Trophoblast cell (in vitro differentiated cells and primary cell): ENCODE measurements around the gene PCGF3.

Experiments
- DNase-seq, 2 donors: peaks; one replicate each; pipeline ENCODE4 v3.0.0-alpha.2; 2016
- H2AFZ ChIP-seq: 2 replicates; pipeline ENCODE4 v1.6.1; 2013; ENCODE audit warnings: low read length, moderate library complexity, mild to moderate bottlenecking; ENCODE audit not compliant: insufficient read depth, poor library complexity
- H2AK5ac ChIP-seq: 2 replicates; pipeline ENCODE4 v1.6.1; 2013; ENCODE audit warnings: mild to moderate bottlenecking, low read length
- H2BK120ac ChIP-seq: 2 replicates; pipeline ENCODE4 v1.6.1; 2013; ENCODE audit warnings: low read length, mild to moderate bottlenecking, moderate library complexity; ENCODE audit not compliant: insufficient read depth, poor library complexity
- H2BK12ac ChIP-seq: 2 replicates; pipeline ENCODE4 v1.6.1; 2013; ENCODE audit warnings: mild to moderate bottlenecking, low read length, moderate library complexity
- H2BK5ac ChIP-seq: 2 replicates; pipeline ENCODE4 v1.6.1; 2013; ENCODE audit warnings: low read length, low read depth, moderate library complexity, mild to moderate bottlenecking; ENCODE audit not compliant: poor library complexity
- H3K14ac ChIP-seq: 2 replicates; pipeline ENCODE4 v1.6.1; 2013; ENCODE audit warnings: mild to moderate bottlenecking, low read length
- H3K18ac ChIP-seq: 2 replicates; pipeline ENCODE4 v1.6.1; 2013; ENCODE audit warnings: mild to moderate bottlenecking, low read length
- H3K23ac ChIP-seq: 2 replicates; pipeline ENCODE4 v1.6.1; 2013; ENCODE audit warnings: low read length
- H3K27ac ChIP-seq: 2 replicates; pipeline ENCODE4 v1.5.1; 2013; ENCODE audit warnings: low read depth, mild to moderate bottlenecking, inconsistent platforms, low read length, moderate library complexity
- H3K27me3 ChIP-seq: 2 replicates; pipeline ENCODE4 v1.6.1; 2013; ENCODE audit warnings: inconsistent platforms, mild to moderate bottlenecking, low read length, moderate library complexity; ENCODE audit not compliant: insufficient read depth
- H3K36me3 ChIP-seq, 2 experiments: 1 replicate in 1 of 2; 2 replicates in 1 of 2; pipeline ENCODE4 v1.6.1; 2013; ENCODE audit warnings: low read length in 2 of 2, mild to moderate bottlenecking in 2 of 2, moderate library complexity in 1 of 2; ENCODE audit not compliant: insufficient read depth in 2 of 2, control insufficient read depth in 1 of 2
- H3K4ac ChIP-seq: 2 replicates; pipeline ENCODE4 v1.6.1; 2013; ENCODE audit warnings: low read depth, mild to moderate bottlenecking, low read length, moderate library complexity
- H3K4me1 ChIP-seq, 2 experiments: 1 replicate in 1 of 2; 2 replicates in 1 of 2; pipeline ENCODE4 v1.6.1; 2013; ENCODE audit warnings: low read length in 2 of 2, mild to moderate bottlenecking in 2 of 2, moderate library complexity in 1 of 2; ENCODE audit not compliant: insufficient read depth in 2 of 2, control insufficient read depth in 1 of 2
- H3K4me2 ChIP-seq: 2 replicates; pipeline ENCODE4 v1.6.1; 2013; ENCODE audit warnings: inconsistent platforms, mild to moderate bottlenecking, low read length, moderate library complexity
- H3K4me3 ChIP-seq: 2 replicates; pipeline ENCODE4 v1.5.1; 2013; ENCODE audit warnings: mild to moderate bottlenecking, low read depth, low read length, inconsistent platforms
- H3K79me1 ChIP-seq: one replicate; pipeline ENCODE4 v1.6.1; 2013; ENCODE audit warnings: low read length
- H3K79me2 ChIP-seq: 2 replicates; pipeline ENCODE4 v1.6.1; 2013; ENCODE audit warnings: low read length, mild to moderate bottlenecking; ENCODE audit not compliant: control insufficient read depth, insufficient read depth, poor library complexity
- H3K9ac ChIP-seq: 2 replicates; pipeline ENCODE4 v1.6.1; 2013; ENCODE audit warnings: mild to moderate bottlenecking, low read length
- H3K9me3 ChIP-seq: 2 replicates; pipeline ENCODE4 v1.6.1; 2013; ENCODE audit warnings: low read depth, mild to moderate bottlenecking, control low read depth, inconsistent platforms, low read length; ENCODE audit not compliant: insufficient read depth
- H4K12ac ChIP-seq: 2 replicates; pipeline ENCODE4 v1.6.1; 2013; ENCODE audit warnings: low read depth, mild to moderate bottlenecking, low read length, moderate library complexity
- H4K8ac ChIP-seq: 2 replicates; pipeline ENCODE4 v1.6.1; 2013; ENCODE audit warnings: low read depth, mild to moderate bottlenecking, low read length, moderate library complexity
- H4K91ac ChIP-seq: one replicate; pipeline ENCODE4 v1.6.1; 2013; ENCODE audit warnings: low read depth, mild to moderate bottlenecking, low read length, moderate library complexity
- WGBS: extraction: QIAGEN DNeasy Blood & Tissue Kit; methylation state at CpG from one replicate; pipeline ENCODE4 v1.1.7; 2013; ENCODE audit warnings: missing lambda C conversion rate; ENCODE audit not compliant: insufficient read length, insufficient coverage; ENCODE audit errors: extremely low coverage; 5-methylcytosine and 5-hydroxymethylcytosine counted together

The PCGF3 gene

DNA sequence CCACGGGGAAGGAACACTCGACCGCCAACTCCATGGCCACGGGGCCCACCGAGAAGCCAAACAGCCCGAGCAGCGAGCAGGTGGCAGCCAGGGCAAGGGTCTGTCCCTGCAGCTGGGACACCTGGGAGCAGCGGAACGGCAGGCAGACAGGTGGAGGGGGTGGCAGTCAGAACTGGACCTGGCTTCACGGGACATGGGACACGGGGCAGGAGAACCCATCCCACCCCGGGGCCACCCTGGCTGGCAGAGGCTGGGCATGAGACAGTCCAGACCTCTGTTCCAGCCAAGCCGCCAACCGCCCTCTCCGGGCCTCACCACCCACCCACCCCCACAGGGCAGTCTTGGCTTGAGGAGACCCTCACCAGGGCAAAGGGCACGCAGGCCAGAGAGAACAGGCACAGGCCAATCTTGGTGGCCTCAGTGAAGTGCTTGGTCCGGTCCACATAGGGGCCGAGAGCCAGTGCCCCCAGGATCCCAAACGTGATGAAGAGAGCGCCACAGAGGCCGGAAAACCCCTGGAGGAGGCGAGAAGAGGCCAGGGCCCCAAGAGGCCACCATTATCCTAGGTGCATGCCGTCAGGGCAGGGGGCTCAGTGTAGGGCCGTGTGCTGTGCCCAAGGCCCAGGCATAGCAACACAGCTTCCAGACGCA, 22.3 kb upstream of the PCGF3 start:
- no CpG with 5 or more reads among the region's 25 CpGs for WGBS
- Histone ChIP-seq H4K91ac (no peak overlapping the region), H3K23ac (no peak overlapping the region), H4K12ac (no peak overlapping the region), H2BK12ac (no peak overlapping the region), H3K4me1 (peaks cover 19 to 29% of the 10 kb centered on the region in 2 experiments), H3K36me3 (no peaks in the 10 kb centered on the region), H3K18ac (no peak overlapping the region), H2AK5ac (no peak overlapping the region), H3K14ac (no peak overlapping the region), H3K27me3 (no peaks in the 10 kb centered on the region), H3K27ac (no peak overlapping the region), H4K8ac (no peak overlapping the region), H3K79me2 (no peaks in the 10 kb centered on the region), H3K4me2 (no peak overlapping the region), H2BK120ac (no peak overlapping the region), H2AFZ (no peak overlapping the region), H2BK5ac (no peak overlapping the region), H3K9ac (no peak overlapping the region), H3K79me1 (peaks cover 11% of the 10 kb centered on the region), H3K9me3 (peaks cover 2% of the 10 kb centered on the region), H3K4ac (no peak overlapping the region), H3K4me3 (no peak overlapping the region)
- DNase-seq: no peak

DNA sequence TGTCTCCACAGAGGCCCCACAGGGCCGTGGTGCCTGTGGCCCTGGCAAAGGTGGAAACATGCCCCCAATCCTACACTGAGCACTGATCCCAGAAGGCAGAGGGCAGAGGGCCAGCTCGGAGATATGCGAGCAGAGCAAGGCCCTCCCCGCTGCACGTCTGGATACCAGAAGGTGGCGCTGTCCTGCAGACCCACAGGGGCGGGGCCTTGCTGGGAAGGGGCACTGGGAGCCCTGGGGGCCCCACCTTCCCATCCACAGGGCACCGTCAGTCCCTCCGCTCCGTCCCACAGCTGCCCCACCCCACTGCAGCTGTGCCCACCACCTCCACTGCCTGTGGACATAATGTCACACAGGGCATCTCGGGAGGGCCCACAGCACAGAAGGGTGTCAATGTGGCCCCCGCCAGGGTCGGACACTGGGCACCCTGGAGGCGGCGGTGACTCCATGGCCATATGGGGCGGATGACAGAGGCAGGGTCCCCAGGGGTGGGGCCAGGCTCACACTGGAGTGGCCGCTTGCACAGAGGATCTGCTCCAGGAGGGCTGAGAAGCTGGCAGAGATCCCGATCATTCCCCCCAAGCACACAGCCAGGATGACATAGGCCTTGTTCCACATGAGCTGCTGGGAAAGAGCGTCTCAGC, 21.5 kb upstream of the PCGF3 start:
- Histone ChIP-seq H3K4me2 (no peak overlapping the region), H2BK5ac (no peak overlapping the region), H2BK120ac (no peak overlapping the region), H3K4me1 (peaks cover 25 to 36% of the 10 kb centered on the region in 2 experiments), H3K36me3 (no peaks in the 10 kb centered on the region), H3K14ac (no peak overlapping the region), H2BK12ac (no peak overlapping the region), H3K9me3 (peaks cover 2% of the 10 kb centered on the region), H3K79me1 (peaks cover 11% of the 10 kb centered on the region), H3K4me3 (no peak overlapping the region), H2AK5ac (no peak overlapping the region), H3K79me2 (peaks cover 3% of the 10 kb centered on the region), H3K23ac (no peak overlapping the region), H4K12ac (no peak overlapping the region), H2AFZ (no peak overlapping the region), H4K8ac (no peak overlapping the region), H3K9ac (no peak overlapping the region), H3K27me3 (no peaks in the 10 kb centered on the region), H3K27ac (no peak overlapping the region), H4K91ac (no peak overlapping the region), H3K4ac (no peak overlapping the region), H3K18ac (no peak overlapping the region)
- peak in 1 of 2 donors; percentile 37 for DNase-seq
- no CpG with 5 or more reads among the region's 19 CpGs for WGBS

DNA sequence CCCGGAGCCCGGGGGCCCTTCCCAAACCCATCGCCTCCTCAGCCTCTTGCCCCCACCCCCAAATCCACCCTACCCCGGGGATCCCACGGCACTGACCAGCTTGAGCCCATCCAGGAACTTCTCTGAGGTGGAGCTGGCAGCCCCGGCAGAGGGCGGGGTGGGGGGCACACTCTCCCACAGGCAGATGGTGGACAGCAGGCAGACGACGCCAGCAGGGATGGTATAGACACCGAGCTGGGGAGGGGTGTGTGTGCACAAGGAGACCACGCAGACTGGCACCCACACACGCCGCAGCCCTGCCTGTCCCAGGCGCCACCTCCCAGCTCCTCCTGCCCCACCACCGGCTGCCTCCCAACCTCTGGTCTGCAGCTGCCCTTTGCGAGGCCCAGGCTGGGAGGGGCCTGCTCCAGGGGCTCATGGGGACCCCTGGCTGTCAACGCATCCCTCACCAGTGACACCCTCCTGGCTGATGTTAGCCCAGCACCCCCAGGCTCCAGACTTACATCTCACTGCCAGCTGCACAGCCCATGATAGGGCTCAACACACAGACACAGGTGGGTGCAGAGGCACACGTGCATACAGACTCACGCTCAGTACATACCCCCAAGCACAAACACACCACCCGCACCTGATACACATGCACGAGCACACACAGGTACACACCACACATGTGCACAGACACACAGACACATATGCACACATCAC, 20.9 kb upstream of the PCGF3 start:
- H3K27me3 ChIP-seq: no peaks in the 10 kb centered on the region
- no peak overlapping the region for H2AK5ac ChIP-seq
- H3K23ac ChIP-seq: no peak overlapping the region
- no peak overlapping the region for H3K4me3 ChIP-seq
- no peaks in the 10 kb centered on the region for H3K36me3 ChIP-seq
- H3K4ac ChIP-seq: no peak overlapping the region
- H3K18ac ChIP-seq: no peak overlapping the region
- no peak overlapping the region for H4K8ac ChIP-seq
- H4K91ac ChIP-seq: no peak overlapping the region
- no peak overlapping the region for H3K9ac ChIP-seq
- H2BK5ac ChIP-seq: no peak overlapping the region
- H3K27ac ChIP-seq: no peak overlapping the region
- H2AFZ ChIP-seq: no peak overlapping the region
- H4K12ac ChIP-seq: no peak overlapping the region
- no peak overlapping the region for H3K14ac ChIP-seq
- H3K9me3 ChIP-seq: peaks cover 2% of the 10 kb centered on the region
- no peak overlapping the region for H2BK120ac ChIP-seq
- DNase-seq: no peak
- peaks cover 6% of the 10 kb centered on the region for H3K79me2 ChIP-seq
- WGBS: no CpG with 5 or more reads among the region's 21 CpGs
- peaks cover 17% of the 10 kb centered on the region for H3K79me1 ChIP-seq
- H2BK12ac ChIP-seq: no peak overlapping the region
- no peak overlapping the region for H3K4me2 ChIP-seq
- H3K4me1 ChIP-seq: peaks cover 32 to 43% of the 10 kb centered on the region in 2 experiments

GRCh38 chr4:685679-686412, 19.8 kb upstream of the PCGF3 start:
- WGBS: no CpG with 5 or more reads among the region's 37 CpGs
- no peak overlapping the region for H3K4me2 ChIP-seq
- H3K9me3 ChIP-seq: peaks cover 2% of the 10 kb centered on the region
- no peak overlapping the region for H3K9ac ChIP-seq
- H3K4me1 ChIP-seq: peaks cover 30 to 38% of the 10 kb centered on the region in 2 experiments
- H3K27ac ChIP-seq: no peak overlapping the region
- no peak overlapping the region for H4K12ac ChIP-seq
- DNase-seq: no peak
- H2AFZ ChIP-seq: no peak overlapping the region
- H3K27me3 ChIP-seq: no peaks in the 10 kb centered on the region
- no peak overlapping the region for H4K8ac ChIP-seq
- no peak overlapping the region for H3K23ac ChIP-seq
- H2BK12ac ChIP-seq: no peak overlapping the region
- no peak overlapping the region for H3K14ac ChIP-seq
- H2BK120ac ChIP-seq: no peak overlapping the region
- no peaks in the 10 kb centered on the region for H3K36me3 ChIP-seq
- H3K79me1 ChIP-seq: peaks cover 17% of the 10 kb centered on the region
- peaks cover 6% of the 10 kb centered on the region for H3K79me2 ChIP-seq
- no peak overlapping the region for H2AK5ac ChIP-seq
- no peak overlapping the region for H2BK5ac ChIP-seq
- H4K91ac ChIP-seq: no peak overlapping the region
- H3K18ac ChIP-seq: no peak overlapping the region
- H3K4ac ChIP-seq: no peak overlapping the region
- no peak overlapping the region for H3K4me3 ChIP-seq
